Thymus (tissue), 11 donors: ENCODE results near the gene MLLT10. TPM values are rescaled to one million over a fixed set of nuclear protein-coding genes. Genes with fewer than 3 reads are reported as not detected.

ENCODE experiments used
- DNase-seq, 9 donors: peaks; one replicate each; pipeline ENCODE4 v3.0.0-alpha.2; 2013; ENCODE audit warnings: low spot score in 9 of 9, low read depth in 6 of 9, missing footprints in 1 of 9
- H3K27ac ChIP-seq, 2 donors: one replicate each; pipeline ENCODE4 v1.5.1; 2013; ENCODE audit warnings: control low read depth in 1 of 2, low read depth in 1 of 2, low read length in 1 of 2, mild to moderate bottlenecking in 1 of 2, moderate library complexity in 1 of 2
- H3K27me3 ChIP-seq, 2 donors: one replicate each; pipeline ENCODE4 v1.5.1; 2013; ENCODE audit warnings: low read length in 1 of 2; ENCODE audit not compliant: control insufficient read depth in 2 of 2, insufficient read depth in 1 of 2
- H3K36me3 ChIP-seq, 2 donors: one replicate each; pipeline ENCODE4 v1.5.1; 2013; ENCODE audit warnings: low read length in 1 of 2, mild to moderate bottlenecking in 1 of 2, moderate library complexity in 1 of 2; ENCODE audit not compliant: control insufficient read depth in 2 of 2, insufficient read depth in 2 of 2
- H3K4me1 ChIP-seq, 2 donors: one replicate each; pipeline ENCODE4 v1.5.1; 2013; ENCODE audit warnings: low read length in 2 of 2; ENCODE audit not compliant: control insufficient read depth in 2 of 2, insufficient read depth in 2 of 2
- H3K4me3 ChIP-seq, 2 donors: one replicate each; pipeline ENCODE4 v1.5.1; 2013; ENCODE audit warnings: low read length in 2 of 2, control low read depth in 1 of 2, mild to moderate bottlenecking in 1 of 2
- H3K9me3 ChIP-seq, 2 donors: one replicate each; pipeline ENCODE4 v1.5.1; 2013; ENCODE audit warnings: low read length in 1 of 2, mild to moderate bottlenecking in 1 of 2; ENCODE audit not compliant: control insufficient read depth in 2 of 2, insufficient read depth in 1 of 2
- WGBS: extraction: QIAGEN DNeasy Blood & Tissue Kit; methylation state at CpG from one replicate; pipeline ENCODE4 v1.1.7; 2013; 5-methylcytosine and 5-hydroxymethylcytosine counted together
- polyA plus RNA-seq: library from polyadenylated mRNA; stranded (reverse); fragments of 200-250 nt; gene quantifications from one replicate; pipeline ENCODE4 v1.2.3, GENCODE V29; 2013
- total RNA-seq: library from RNA; stranded (reverse); fragments of 120-200 nt; gene quantifications from one replicate; pipeline ENCODE4 v1.2.4, GENCODE V29; 2013
- donor health status: healthy.

The MLLT10 gene
- total and polyA plus RNA-seq, 2 donors, result 23.0 to 27.9 TPM

DNA sequence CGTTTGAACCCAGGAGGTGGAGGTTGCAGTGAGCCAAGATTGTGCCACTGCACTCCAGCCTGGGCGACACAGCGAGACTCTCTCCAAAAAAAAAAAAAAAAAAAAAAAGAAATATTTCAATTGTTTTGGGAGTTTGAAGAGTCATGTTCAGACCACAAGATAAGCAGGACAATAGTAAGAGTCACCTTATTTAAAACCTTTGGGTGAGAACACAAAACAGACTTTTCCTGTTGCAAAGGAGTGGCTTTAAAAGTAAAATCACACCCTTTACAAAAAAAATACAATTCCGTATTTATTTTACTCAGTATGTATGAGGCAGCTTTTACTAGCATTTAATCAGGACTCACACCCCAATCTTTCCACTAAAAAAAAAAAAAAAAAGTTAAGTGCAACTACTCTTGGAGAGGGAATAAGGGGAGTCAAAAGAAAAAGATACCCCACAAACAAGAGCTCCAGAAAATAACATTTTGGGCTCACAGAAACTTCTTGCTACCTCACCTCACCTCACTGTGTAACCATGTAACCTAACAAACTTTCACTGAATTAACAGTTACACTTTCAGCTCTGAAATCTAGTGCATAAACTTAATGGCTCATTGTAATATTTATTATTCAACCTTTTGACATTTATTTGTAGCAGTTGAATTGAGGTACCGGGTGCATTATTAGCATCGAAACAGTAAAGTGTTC lies 19.8 kb upstream of the MLLT10 start:
- H3K4me3 ChIP-seq, result no peak overlapping the region
- 90% methylated on average over 6 of the region's 6 CpGs for WGBS

DNA sequence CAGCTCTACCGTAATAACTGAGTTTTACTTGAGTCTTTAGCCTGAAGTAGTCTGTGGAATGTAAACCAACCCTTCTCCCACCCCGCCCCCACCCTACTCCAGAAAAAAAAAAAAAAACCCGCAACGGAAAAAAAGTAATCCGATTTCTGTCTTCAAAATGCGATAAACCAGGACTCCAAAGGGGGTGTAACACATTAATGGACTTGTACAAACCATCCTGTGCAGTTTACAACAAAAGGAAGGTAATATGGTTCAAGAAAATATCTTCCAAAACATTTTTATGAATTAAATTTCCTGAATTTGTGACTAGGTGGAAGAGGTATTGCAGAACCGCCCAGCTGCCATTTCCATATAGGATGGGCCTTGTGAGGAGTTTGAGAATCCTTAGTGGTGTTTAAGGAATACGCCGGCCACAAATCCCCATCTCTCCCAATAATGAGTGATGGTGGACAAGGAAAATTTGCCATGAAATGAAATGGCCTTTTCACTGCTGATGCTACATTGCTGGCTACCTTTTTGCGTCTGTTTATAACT lies 19.1 kb upstream of the MLLT10 start:
- Histone ChIP-seq H3K27me3 (peaks cover 54 to 75% of the 10 kb centered on the region in 2 donors), H3K27ac (no peak overlapping the region), H3K4me1 (peaks cover 18 to 49% of the 10 kb centered on the region in 2 donors), H3K9me3 (no peaks in the 10 kb centered on the region), H3K4me3 (no peak overlapping the region), H3K36me3 (no peaks in the 10 kb centered on the region)
- 93% methylated on average over 10 of the region's 10 CpGs for WGBS
- DNase-seq, result no peak

More for the DNA sequence above, 19.8 kb upstream of the MLLT10 start:
- Histone ChIP-seq H3K36me3 (no peaks in the 10 kb centered on the region), H3K27me3 (peaks cover 56 to 75% of the 10 kb centered on the region in 2 donors), H3K27ac (no peak overlapping the region), H3K9me3 (no peaks in the 10 kb centered on the region), H3K4me1 (peaks cover 16 to 48% of the 10 kb centered on the region in 2 donors)
- DNase-seq, result peak in 1 of 9 donors; percentile 23

DNA sequence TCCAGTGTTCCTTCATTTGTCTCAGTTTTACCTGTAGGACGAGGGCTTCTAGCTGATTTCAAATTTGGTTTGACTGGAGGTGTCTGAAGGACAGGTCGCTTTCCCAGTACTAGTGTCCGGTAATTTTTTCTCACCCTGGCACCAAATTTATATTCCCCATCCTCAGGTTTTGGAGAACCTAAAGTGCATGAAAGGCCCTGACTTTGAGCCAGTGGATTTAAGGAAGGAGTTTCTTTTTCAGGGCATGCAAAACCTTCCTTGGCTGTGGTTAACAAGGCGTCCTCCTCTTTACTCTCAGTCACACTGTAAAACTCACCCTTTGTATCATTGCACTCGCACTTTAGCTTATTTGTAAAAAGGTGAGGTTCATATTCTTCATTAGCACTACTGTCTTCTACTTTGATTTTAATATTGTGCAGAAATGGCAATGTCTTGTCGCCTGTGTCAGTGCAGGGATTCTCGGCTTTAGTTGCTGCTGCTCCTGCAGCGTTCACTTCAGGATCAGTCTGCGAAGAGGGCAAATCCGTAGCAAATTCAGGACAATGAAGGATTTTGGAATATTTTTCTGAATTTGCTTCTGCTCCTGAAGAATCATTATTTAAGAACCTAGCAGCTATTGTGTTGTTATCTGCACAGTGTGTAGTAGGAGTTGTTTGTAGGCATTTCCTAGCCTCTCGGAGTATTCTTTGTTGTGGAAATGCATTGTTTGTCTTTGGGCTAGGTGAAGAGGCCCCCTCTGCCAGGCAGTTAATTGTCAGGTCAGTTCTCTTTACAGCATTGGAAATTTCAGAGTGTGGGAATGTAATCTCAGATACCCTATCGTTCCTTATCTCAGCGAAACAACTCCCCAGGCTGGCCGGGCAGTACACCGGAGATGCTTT lies 18.4 kb upstream of the MLLT10 start:
- Histone ChIP-seq H3K27ac (no peak overlapping the region), H3K27me3 (peaks cover 56 to 71% of the 10 kb centered on the region in 2 donors)
- 61% methylated on average over 15 of the region's 15 CpGs for WGBS

DNA sequence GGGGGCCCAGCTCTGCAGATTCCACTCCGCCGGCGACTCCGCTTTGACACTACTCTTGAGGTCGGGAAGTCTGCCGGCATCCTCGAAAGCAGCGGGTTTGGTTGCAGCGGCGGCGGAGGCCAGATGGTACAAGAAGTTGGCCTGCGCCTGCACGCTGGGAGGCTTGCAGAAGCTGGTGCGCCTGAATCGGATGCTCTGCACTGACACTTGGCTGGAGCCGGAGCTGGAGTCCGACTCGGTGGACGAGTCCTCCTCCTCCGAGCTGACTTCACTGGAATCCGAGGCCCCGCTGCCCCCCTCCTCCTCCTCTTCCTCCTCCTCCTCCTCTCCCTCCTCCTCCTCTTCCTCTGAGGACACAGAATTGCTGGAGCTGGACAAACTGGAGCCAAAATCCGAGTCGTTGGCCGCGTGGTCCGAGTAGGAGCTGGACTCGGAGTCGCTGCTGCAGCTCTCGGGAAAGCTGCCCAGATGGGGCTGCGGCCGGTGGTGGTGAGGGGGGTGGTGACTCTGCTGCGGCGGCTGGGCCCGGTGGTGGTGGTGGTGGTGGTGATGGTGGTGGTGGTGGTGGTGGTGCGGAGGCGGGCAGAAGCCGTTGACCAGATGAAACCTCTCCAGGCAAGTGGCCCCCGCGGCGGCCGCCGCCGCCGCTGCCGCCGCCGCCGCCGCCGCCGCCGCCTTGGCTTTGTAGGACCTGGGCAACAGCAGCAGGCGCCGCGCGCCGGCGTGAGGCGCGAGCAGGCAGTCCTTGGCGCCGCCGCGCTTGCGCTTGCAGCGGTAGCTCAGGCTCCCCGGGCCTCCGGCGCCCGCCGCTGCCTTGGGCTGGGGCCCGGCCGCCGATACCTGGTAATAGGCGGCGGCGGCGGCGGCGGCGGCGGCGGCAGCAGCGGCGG lies 17.5 kb upstream of the MLLT10 start:
- Histone ChIP-seq H3K27ac (peak overlapping the region; percentile 10 to 60), H3K9me3 (no peaks in the 10 kb centered on the region), H3K27me3 (peaks cover 56 to 71% of the 10 kb centered on the region in 2 donors), H3K4me1 (peaks cover 20 to 46% of the 10 kb centered on the region in 2 donors), H3K36me3 (no peaks in the 10 kb centered on the region), H3K4me3 (peak overlapping the region; percentile 45 to 68)
- DNase-seq, result peak in 3 of 9 donors; percentile 58 to 75 (median 60)
- WGBS, result under 1% methylated on average over 86 of the region's 86 CpGs

More for the DNA sequence above, 18.4 kb upstream of the MLLT10 start:
- H3K4me3 ChIP-seq, result peak overlapping the region; percentile 45 to 68
- no peaks in the 10 kb centered on the region for H3K36me3 ChIP-seq
- peak in 1 of 9 donors; percentile 49 for DNase-seq
- peaks cover 20 to 47% of the 10 kb centered on the region in 2 donors for H3K4me1 ChIP-seq
- no peaks in the 10 kb centered on the region for H3K9me3 ChIP-seq

DNA sequence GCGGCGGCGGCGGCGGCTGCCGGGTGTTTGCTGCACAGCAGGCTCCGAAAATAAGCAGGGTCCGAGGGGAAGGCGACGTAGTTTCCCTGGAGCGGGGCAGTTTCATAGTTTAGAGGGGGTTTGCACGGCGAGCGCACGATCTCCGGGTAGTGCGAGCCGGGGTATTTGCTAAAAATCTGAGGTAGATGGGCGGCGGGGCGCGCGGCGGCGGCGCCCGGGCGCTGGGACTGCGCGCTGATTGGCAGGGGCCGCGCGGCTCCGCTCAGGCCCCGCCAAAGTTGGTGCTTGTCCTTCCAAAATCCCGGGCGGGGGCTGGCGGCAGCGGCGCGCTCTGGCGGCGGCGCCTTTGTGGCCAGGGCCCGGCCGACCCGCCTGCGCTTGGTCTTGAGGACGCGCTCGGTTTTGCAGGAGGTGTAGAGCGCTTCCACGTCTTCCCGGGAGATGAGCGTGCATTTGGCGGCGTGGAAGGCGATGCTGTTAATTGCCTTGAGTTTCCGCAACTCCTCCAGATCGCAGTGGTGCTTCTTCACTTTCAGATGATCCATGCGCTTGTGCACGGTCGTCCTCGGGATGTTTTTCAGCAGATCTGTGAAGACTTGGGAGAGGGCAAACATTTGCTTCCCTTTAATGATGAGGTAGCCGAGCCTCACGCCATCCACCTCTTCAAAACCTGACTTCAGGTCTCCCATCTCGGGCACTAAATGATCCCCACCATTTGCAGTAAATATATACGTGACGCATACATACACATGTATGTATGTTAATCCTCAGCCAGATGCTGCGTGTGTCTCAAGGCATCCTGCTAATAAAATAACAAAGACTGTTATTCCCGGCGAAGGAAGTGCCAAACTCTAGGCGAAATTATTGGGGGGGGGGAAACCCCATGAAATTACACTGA lies 16.6 kb upstream of the MLLT10 start:
- H3K36me3 ChIP-seq, result no peaks in the 10 kb centered on the region
- peaks cover 20 to 46% of the 10 kb centered on the region in 2 donors for H3K4me1 ChIP-seq
- H3K9me3 ChIP-seq, result no peaks in the 10 kb centered on the region
- H3K27ac ChIP-seq, result peak overlapping the region; percentile 61 to 65
- peak in 2 of 9 donors; percentile 46 to 67 for DNase-seq
- peaks cover 56 to 71% of the 10 kb centered on the region in 2 donors for H3K27me3 ChIP-seq
- WGBS, result under 1% methylated on average over 73 of the region's 73 CpGs
- H3K4me3 ChIP-seq, result peak overlapping the region; percentile 41 to 68

DNA sequence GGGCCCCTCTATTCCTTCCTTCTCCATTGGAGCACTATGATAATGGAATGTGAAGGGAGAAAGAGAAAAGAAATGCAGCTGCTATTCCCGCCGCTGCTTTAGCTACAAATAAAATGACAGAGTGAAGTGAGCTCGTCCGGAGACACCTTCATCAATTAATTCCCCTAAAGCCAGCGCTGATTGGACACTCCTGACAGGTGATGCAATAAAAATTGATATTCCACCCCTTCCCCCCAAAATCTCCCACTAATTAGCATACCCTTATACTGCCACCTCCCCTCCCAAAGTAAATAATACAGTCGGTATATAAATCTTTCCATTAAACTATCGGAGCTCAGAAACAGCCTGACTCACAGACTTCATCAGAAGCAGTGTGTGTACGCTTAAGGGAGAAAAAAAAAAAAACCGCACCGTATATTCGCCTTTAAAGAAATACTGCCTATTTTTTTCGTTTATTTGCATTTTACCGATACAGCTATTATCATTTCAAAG lies 15.8 kb upstream of the MLLT10 start:
- peak overlapping the region; percentile 29 to 41 for H3K4me3 ChIP-seq
- H3K36me3 ChIP-seq, result no peaks in the 10 kb centered on the region
- peaks cover 56 to 69% of the 10 kb centered on the region in 2 donors for H3K27me3 ChIP-seq
- no peaks in the 10 kb centered on the region for H3K9me3 ChIP-seq
- 4% methylated on average over 13 of the region's 13 CpGs for WGBS
- DNase-seq, result peak in 1 of 9 donors; percentile 69
- H3K27ac ChIP-seq, result peak overlapping the region in 1 of 2 donors; percentile 75
- H3K4me1 ChIP-seq, result peaks cover 20 to 48% of the 10 kb centered on the region in 2 donors

DNA sequence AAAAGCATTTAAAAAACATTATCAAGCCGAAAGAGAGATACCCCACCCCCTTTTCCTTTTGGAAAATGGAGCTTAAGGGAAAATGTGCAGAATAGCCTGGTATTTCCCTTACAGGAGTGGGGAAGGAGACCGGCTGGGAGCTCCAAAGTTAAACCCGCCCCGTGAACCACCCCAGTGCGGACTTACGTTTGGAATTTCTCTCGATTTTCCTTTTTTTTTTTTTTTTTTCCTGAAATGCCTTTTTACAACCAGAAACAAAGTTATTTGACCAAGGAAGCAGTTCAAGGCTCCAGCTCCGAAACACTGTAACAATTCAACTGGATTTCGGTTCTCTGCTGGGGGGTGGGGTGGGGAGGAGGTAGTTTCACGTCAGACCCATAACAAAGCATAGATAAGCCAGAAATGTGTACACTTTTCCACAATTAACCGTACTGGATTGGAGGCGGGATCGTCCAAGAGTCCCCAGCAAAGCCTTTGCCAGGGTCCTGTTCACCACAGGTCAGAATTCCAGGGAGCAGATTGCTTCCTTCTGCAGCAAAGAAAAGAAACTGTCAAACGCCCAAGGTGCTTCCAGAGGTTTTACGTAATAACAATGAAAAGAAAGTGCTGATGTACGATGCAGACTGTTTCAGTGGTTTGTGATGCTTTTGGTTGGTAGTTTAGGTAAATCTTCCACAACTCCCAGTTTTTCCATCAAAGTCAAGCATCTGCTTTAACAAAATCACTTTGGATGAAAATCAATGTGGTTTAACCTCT lies 15.2 kb upstream of the MLLT10 start:
- Histone ChIP-seq H3K36me3 (no peaks in the 10 kb centered on the region), H3K9me3 (no peaks in the 10 kb centered on the region), H3K4me1 (peaks cover 20 to 52% of the 10 kb centered on the region in 2 donors), H3K27ac (peak overlapping the region; percentile 42 to 75), H3K27me3 (peaks cover 54 to 63% of the 10 kb centered on the region in 2 donors), H3K4me3 (peak overlapping the region; percentile 29 to 41)
- 4% methylated on average over 16 of the region's 16 CpGs for WGBS
- peak in 1 of 9 donors; percentile 51 for DNase-seq
